ENCODE results near the gene MTA2. TPM values are rescaled to one million over a fixed set of nuclear protein-coding genes. Genes with fewer than 3 reads are reported as not detected.
A peak's percentile ranks its signal among the peaks of the same experiment; 100 is the strongest.

Gene MTA2
- total RNA-seq, 1 experiment from 2014 or later: 114 TPM

- peak; percentile 75 for DNase-seq (ENCODE audit: low spot score)
Observed at GRCh38 chr11:62612366-62613290, 11.0 kb upstream of the MTA2 start, which contains the start of the genes EML3 and ROM1. EML3 (minus strand) TSS chr11:62612775; CDS start chr11:62612457, 318 bp downstream. ROM1 (plus strand) TSS chr11:62613257; CDS start chr11:62613282, 25 bp downstream.

DNA sequence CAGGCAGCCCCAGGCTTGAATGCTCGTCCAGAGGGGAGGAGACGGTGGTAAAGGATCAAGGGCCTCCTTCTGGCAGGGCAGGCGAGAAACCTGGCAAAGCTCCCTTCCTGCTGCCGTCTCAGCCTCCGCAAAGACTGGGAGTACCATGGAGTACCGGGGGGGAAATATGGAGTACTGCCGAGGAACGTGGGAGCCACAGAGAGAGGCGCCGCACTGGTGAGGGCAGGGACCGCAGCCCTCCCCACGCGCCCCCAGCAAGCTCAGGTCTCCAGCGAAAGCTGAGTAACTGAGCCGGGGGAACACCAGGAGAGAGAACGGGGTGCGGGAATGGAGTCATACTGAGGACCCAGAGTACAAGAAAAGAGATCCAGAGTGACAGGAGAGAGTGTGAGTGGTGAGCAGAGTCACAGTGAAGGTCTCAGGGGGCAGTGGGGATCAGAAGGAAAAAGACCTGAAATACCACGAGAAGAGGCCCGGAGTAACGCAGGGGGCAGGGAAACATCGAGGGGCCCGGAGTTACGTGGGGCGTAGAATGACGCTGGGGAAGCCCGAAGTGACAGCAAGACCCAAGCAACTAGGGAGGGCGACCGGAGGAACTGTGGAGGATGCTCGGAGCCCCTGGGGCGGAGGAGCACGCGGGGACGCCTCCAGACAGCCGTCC lies 10.2 kb upstream of the MTA2 start:
- DNase-seq (ENCODE audit: low spot score): no peak

GRCh38 chr11:62610814-62611704 lies 9.4 kb upstream of the MTA2 start:
- no peak for DNase-seq (ENCODE audit: low spot score)

GRCh38 chr11:62610403-62610802 lies 8.7 kb upstream of the MTA2 start:
- no peak for DNase-seq (ENCODE audit: low spot score)

DNA sequence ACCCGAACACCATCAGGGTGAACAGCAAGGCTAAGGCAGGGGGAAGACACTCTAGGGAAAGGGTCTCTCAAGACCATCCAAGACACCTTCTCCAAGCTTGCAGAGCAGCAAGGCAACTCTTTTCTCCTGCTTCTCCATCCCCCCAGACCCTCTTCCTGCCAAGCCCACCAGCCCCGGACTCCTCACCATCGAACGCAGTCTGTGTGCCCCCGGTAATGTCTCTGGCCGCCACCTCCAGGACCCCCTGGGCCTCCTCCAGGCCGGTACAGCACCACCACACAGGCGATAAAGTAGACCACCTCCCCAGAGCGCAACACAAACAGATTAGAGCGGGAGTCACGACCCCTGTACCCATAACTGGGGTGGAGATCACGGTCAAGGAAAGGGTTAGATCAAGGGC lies 7.1 kb upstream of the MTA2 start:
- no peak for DNase-seq (ENCODE audit: low spot score)

GRCh38 chr11:62607714-62608113 lies 6.0 kb upstream of the MTA2 start:
- no peak for DNase-seq (ENCODE audit: low spot score)

- no peak for DNase-seq (ENCODE audit: low spot score)
Observed at GRCh38 chr11:62605902-62606301, 4.2 kb upstream of the MTA2 start.

- DNase-seq (ENCODE audit: low spot score): no peak
Observed at GRCh38 chr11:62605467-62605866, 3.8 kb upstream of the MTA2 start.

GRCh38 chr11:62604460-62605120 lies 2.9 kb upstream of the MTA2 start:
- DNase-seq (ENCODE audit: low spot score): no peak

DNA sequence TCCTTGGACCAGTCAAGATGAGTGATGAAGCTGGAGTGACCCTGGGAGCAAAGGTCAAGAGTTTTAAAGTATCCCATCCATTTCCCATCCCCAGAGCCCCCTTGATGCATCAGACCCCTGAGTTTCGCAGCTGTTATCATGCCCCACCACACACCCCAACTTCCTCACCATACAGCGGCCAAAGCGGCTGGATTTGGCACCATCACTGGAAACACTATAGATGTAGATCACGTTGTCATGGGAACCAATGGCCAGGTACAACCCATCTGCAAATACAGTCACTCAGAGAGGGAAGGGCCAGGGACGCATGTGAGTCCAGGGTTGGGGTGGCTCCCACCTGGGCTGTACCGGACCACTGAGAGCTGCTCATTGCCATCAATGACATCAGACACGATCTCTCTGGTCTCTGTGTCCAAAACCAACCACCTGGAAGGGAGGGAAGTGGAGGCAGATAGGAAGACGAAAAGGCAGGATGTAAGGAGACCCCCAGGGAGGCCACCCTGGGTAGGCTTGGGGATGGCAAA lies 2.2 kb upstream of the MTA2 start:
- no peak for DNase-seq (ENCODE audit: low spot score)

DNA sequence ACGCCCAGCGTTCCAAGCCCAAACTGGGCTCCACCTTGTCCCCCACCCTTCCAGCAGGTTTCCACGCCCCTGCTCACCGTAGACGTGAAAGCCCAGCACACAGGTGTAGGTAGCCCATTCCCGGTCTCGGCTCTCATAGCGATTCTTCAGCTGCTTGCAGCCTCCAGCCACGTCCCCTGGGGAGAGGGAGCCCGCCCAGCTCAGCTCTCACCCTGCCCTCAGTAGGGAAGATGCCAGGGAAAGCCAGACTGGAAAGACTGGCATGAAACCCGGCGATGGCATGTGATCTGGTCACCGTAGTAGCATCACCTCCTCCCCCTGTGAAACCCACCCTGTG lies 1.4 kb upstream of the MTA2 start:
- DNase-seq (ENCODE audit: low spot score): no peak

GRCh38 chr11:62602141-62603071 lies 741 bp upstream of the MTA2 start:
- DNase-seq (ENCODE audit: low spot score): no peak

- no peak for DNase-seq (ENCODE audit: low spot score)
Observed at GRCh38 chr11:62601122-62601371, 618 bp downstream of the MTA2 start.

- DNase-seq (ENCODE audit: low spot score): no peak
Observed at GRCh38 chr11:62600367-62601121, 1.1 kb downstream of the MTA2 start.

DNA sequence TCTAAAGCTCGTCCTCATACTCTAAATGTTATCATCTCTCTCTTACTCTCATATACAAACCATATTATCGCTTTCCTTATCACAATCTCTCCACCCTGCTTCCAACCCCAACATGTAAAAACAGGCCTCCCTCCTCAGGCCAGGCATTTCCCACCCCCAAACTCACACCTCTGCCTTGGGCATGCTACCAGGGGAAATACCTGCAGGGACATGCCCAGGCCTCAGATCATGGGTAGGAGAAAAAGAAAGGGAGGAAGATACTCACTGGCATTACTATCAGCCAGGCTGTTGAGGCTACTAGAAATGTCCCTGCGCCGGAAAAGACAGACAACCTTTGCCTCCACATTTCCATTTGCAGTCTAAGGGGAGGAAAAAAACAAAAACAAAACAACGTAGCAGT lies 1.8 kb downstream of the MTA2 start:
- DNase-seq (ENCODE audit: low spot score): no peak

GRCh38 chr11:62599069-62599696 lies 2.5 kb downstream of the MTA2 start:
- DNase-seq (ENCODE audit: low spot score): peak; percentile 95

DNA sequence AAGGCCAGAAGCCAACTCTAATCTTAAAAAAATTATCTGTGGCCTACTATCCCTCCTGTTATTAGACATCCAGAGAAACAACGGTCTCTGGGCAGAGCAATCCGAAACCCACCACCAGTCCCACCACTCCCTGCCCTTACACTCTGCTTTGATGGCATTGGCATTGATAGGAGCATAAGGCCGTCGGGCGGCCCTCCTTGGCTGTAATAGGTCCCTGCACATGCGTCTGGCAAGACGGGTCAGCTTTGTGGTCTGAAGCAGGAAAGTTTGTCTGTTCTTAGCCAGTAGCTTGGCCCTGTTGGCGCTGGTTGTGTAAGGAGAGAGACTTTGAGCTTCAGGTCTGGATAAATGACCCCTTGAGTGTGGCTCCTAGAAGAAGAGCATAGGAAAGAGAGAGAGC lies 6.5 kb downstream of the MTA2 start:
- no peak for DNase-seq (ENCODE audit: low spot score)

DNA sequence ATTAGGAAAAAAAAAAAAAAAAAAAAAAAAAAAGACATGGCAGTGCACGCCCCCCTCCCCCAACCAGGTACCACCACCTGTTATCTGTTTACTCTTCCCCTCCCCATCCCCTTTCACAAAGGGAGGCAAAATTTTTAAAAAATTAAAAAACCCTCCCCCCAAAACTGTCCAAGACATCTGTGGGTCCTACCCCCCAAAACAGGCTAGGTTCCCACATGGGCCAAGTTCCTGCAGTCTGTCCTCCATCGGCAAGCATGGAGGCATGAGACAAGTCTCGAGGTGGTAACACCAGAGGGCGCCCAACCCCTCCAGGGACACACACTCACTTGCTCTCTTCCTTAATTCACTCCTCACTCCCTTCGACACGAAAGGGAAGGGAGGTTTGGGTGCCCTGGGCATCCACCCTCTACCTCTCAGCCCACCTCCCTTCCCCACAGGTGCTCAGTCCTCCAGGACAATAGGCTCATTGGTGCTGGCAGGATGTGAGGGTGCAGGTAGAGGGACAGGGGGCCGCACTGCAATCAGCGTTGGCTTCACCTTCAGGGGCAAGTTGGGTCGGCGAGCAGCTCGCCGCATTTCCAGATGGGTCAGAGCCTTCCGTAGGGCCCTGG lies 8.1 kb downstream of the MTA2 start:
- peak; percentile 66 for DNase-seq (ENCODE audit: low spot score)

DNA sequence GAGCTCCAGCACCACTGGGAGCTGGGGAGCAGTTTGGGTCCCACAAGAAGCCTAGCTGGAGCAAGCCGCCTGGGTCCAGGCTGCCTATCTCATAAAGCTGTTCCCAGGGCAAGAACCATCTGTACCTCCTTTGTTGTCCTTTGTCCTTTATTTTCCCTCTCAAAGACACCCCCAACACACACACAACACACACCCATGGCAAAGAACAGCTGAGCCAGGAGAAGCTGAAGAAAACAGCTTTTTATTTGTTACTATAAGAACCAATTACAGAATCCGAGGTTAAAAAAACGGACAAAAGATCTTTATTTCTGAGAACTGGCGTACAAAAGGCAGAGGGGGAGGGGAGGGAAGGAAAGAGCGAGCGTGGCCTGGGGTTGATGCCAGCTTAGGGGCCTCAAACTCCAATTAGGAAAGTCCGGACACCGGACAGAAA lies 8.7 kb downstream of the MTA2 start:
- no peak for DNase-seq (ENCODE audit: low spot score)
